Neuron (in vitro differentiated cells): ENCODE measurements around the gene SP1.

Source experiments
- H2AFZ ChIP-seq: one replicate; pipeline ENCODE4 v1.6.1; 2013; ENCODE audit warnings: low read depth, mild to moderate bottlenecking, inconsistent platforms, low read length, moderate library complexity
- H3K27me3 ChIP-seq: one replicate; pipeline ENCODE4 v1.6.1; 2013; ENCODE audit warnings: low read length; ENCODE audit not compliant: insufficient read depth
- H3K36me3 ChIP-seq: one replicate; pipeline ENCODE4 v1.6.1; 2013; ENCODE audit warnings: low read length; ENCODE audit not compliant: insufficient read depth
- H3K4me1 ChIP-seq: one replicate; pipeline ENCODE4 v1.6.1; 2013; ENCODE audit warnings: low read length; ENCODE audit not compliant: insufficient read depth
- H3K4me3 ChIP-seq: 2 replicates; pipeline ENCODE4 v1.5.1; 2013; ENCODE audit warnings: mild to moderate bottlenecking, low read length, moderate library complexity
- H3K9me3 ChIP-seq: one replicate; pipeline ENCODE4 v1.6.1; 2013; ENCODE audit warnings: low read length

SP1 gene

DNA sequence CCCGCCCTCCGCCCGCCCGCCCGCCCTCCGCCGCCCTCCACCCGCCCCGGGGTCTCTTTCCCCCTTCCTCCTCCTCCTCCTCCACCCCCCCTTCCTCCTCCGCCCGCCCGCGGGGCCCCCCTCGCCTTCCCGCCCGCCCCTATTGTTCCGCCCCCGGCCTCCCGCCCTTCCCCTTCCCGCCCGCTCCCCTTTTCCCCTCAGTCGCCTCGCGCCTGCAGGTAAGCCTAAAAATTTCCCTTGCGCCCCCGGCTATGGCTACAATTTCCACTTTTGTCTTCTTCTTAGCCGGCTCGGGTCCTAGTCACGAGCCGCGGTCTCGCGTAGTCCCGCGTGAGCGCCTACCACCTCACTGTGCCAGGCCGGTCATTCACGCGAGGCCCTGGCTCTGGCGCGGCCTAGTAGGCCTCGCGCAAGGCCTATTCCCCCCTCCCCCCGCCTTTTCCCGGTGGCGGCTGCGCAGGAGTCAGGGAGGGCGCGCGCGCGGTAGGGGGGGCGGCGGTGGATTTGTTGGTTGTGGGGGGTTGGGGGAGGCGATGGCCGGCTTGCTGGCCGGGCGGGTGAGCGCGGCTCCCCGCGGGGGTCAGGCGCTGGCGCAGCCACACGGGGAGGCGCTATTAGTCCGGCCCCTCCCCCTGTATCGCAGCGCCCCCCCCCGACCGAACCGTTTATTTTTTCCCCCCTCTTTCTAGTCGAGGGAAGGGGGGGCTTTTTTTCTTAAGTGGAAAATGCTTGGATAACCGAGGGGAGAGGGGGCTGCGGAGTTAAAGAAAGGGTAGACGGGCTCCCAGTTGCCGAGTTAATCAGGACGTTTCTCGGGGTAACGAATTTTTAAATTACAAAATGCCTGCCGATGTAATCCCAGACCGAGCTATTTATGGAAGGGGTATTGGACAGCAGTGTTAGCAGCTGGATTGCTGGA is 72.4 kb downstream of the SP1 start:
- H3K36me3 ChIP-seq = peaks cover 44% of the 10 kb centered on the region

GRCh38 chr12:53453953-53454640 is 74.1 kb downstream of the SP1 start:
- Histone ChIP-seq H3K36me3 (peaks cover 59% of the 10 kb centered on the region), H3K9me3 (no peaks in the 10 kb centered on the region), H3K4me3 (peak overlapping the region; percentile 100), H2AFZ (no peak overlapping the region), H3K27me3 (no peaks in the 10 kb centered on the region), H3K4me1 (peaks cover 22% of the 10 kb centered on the region)

More for the DNA sequence above, 72.4 kb downstream of the SP1 start:
- Histone ChIP-seq H3K4me1 (peaks cover 22% of the 10 kb centered on the region), H3K4me3 (peak overlapping the region; percentile 100), H3K27me3 (no peaks in the 10 kb centered on the region), H2AFZ (no peak overlapping the region), H3K9me3 (no peaks in the 10 kb centered on the region)

DNA sequence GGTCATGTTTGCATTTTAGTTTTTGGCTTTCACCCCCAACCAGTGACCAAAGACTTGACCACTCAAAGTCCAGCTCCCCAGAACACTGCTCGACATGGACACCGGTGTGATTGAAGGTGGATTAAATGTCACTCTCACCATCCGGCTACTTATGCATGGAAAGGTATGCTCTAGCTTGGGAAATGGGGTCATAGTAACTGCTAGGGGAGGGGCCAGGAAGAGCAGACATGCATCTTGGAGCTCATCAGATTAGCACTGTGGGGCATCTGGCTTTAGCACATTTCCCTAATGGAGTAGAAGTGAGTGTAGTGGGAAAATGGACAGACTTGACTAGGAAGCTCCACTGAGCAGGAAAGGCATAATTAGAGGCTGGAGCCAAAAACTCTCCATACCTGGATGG is 74.7 kb downstream of the SP1 start:
- Histone ChIP-seq H3K27me3 (no peaks in the 10 kb centered on the region), H3K36me3 (peaks cover 65% of the 10 kb centered on the region), H3K9me3 (no peaks in the 10 kb centered on the region)

GRCh38 chr12:53456654-53457366 is 76.8 kb downstream of the SP1 start:
- Histone ChIP-seq H2AFZ (no peak overlapping the region), H3K4me1 (peaks cover 22% of the 10 kb centered on the region), H3K4me3 (no peak overlapping the region), H3K9me3 (no peaks in the 10 kb centered on the region), H3K27me3 (no peaks in the 10 kb centered on the region), H3K36me3 (peaks cover 86% of the 10 kb centered on the region)

More for the DNA sequence above, 74.7 kb downstream of the SP1 start:
- no peak overlapping the region for H2AFZ ChIP-seq
- no peak overlapping the region for H3K4me3 ChIP-seq
- H3K4me1 ChIP-seq = peaks cover 22% of the 10 kb centered on the region

DNA sequence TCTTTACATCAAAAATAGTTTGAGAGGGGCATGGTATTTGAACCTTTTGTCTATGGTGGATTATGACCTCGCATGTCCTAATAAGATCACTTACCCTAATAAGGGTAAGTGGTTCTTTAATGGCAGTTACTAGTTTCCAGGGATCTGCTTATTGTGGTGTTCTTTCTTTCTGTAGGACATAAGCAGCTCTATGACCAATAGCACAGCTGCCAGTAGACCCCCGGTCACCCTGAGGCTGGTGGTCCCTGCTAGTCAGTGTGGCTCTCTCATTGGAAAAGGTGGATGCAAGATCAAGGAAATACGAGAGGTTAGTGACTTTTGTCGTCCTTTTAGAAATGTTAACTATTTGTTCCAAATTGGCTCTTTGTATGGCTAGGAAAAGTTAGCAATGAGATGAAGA is 79.1 kb downstream of the SP1 start:
- H3K9me3 ChIP-seq = no peaks in the 10 kb centered on the region
- no peak overlapping the region for H2AFZ ChIP-seq
- H3K4me3 ChIP-seq = no peak overlapping the region
- H3K27me3 ChIP-seq = no peaks in the 10 kb centered on the region
- H3K36me3 ChIP-seq = peaks cover 99% of the 10 kb centered on the region
- H3K4me1 ChIP-seq = peaks cover 8% of the 10 kb centered on the region

- Histone ChIP-seq H3K27me3 (no peaks in the 10 kb centered on the region), H2AFZ (no peak overlapping the region), H3K4me3 (no peak overlapping the region), H3K9me3 (no peaks in the 10 kb centered on the region), H3K36me3 (peaks cover 99% of the 10 kb centered on the region), H3K4me1 (no peaks in the 10 kb centered on the region)
Measured at GRCh38 chr12:53461059-53461458, 81.1 kb downstream of the SP1 start.

DNA sequence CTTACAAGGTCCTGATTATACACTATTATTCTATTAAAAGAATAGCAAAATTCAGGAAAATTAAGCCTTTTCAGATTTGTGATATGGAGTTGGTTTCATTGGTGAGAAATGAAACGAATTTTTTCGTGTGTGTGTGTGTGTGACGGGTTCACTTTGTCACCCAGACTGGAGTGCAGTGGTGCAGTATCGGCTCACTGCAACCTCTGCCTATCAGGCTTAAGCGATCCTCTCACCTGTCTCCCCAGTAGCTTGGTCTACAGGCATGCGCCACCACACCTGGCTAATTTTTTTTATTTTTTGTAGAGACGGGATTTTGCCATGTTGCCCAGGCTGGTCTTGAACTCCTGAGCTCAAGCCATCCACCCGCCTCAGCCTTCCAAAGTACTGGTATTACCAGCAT is 81.6 kb downstream of the SP1 start:
- Histone ChIP-seq H2AFZ (no peak overlapping the region), H3K4me3 (no peak overlapping the region), H3K36me3 (peaks cover 99% of the 10 kb centered on the region), H3K4me1 (no peaks in the 10 kb centered on the region), H3K27me3 (no peaks in the 10 kb centered on the region), H3K9me3 (no peaks in the 10 kb centered on the region)

DNA sequence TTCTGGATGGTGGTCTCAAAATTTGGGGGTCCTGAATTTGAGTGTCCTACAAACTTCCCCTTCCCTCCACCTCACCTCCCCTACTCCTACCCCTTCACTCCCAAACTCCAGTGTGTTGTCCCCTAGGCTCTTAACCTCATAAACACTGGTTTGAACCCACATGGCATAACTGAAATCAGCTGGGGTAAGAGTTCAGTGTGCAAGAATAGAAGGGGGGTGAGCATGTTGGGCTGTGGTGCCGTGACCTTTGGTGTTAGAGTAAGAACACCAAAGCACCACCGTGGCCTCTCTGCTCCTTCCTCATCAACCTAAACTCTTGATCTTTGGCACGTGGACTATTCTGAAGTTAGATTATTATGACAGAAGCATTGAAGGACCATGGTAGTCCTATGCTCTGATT is 83.0 kb downstream of the SP1 start:
- Histone ChIP-seq H3K4me3 (no peak overlapping the region), H3K36me3 (peaks cover 99% of the 10 kb centered on the region), H3K27me3 (no peaks in the 10 kb centered on the region), H2AFZ (no peak overlapping the region), H3K9me3 (no peaks in the 10 kb centered on the region), H3K4me1 (no peaks in the 10 kb centered on the region)

DNA sequence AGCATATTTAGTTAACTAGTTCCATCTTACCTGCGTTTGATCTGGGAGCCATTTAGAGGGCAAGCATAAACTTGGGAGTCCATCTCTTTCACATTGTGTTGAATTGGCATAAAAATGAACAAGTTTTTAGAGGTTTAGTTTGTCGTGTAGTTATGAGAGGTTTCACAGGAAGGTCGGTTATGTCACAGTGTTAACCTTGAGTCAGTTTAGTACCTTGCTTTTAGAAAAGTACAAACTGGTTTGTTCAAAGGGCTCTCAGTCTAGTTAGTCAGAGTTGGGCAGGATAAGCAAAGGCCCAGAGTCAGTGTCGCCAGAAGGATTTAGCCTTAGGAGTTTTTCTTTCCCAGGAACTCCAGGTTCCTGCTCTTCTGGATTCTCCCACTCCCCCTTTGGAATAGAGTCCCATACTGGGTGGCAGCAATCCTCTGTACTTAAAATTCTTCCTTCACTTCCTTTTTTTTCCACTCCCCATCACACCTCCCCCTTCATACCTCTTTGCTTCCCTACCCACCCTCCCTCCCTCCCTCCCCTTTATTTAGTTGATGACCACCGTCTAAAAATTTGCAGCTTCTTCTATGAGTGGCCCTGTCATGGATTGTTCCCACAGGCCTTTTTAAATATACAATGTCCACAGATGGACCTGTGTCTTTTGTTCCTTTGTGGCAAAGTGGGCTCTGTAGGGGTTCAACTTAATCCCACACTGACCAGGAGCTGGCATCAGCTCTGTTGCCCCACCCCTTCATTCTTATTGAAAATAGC is 84.0 kb downstream of the SP1 start:
- Histone ChIP-seq H3K36me3 (peaks cover 100% of the 10 kb centered on the region), H3K27me3 (no peaks in the 10 kb centered on the region), H3K4me1 (no peaks in the 10 kb centered on the region), H2AFZ (no peak overlapping the region), H3K9me3 (no peaks in the 10 kb centered on the region), H3K4me3 (no peak overlapping the region)

GRCh38 chr12:53464685-53465418 is 84.9 kb downstream of the SP1 start:
- no peaks in the 10 kb centered on the region for H3K9me3 ChIP-seq
- no peak overlapping the region for H3K4me3 ChIP-seq
- no peaks in the 10 kb centered on the region for H3K27me3 ChIP-seq
- no peaks in the 10 kb centered on the region for H3K4me1 ChIP-seq
- peaks cover 100% of the 10 kb centered on the region for H3K36me3 ChIP-seq
- no peak overlapping the region for H2AFZ ChIP-seq

DNA sequence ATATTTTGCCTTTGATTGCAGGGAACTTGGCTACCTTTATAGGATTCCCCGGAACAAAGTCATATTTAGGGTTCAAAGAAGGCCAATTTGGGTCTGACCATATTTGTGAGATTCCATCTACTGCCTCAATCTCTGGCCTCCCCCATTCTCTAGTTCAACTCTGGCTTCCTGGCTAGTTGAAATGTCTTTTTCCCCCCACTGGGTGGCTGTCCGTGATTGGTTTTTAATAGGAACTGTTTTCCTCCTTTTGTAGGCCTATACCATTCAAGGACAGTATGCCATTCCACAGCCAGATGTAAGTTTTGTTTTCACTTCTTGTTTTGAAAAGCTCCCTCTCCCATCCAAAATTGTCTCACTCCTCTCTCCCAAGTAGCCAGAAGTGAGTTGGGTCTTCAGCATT is 85.7 kb downstream of the SP1 start:
- H3K4me3 ChIP-seq = no peak overlapping the region
- H2AFZ ChIP-seq = no peak overlapping the region
- peaks cover 100% of the 10 kb centered on the region for H3K36me3 ChIP-seq

More for the DNA sequence above, 85.7 kb downstream of the SP1 start:
- no peaks in the 10 kb centered on the region for H3K4me1 ChIP-seq
- H3K9me3 ChIP-seq = no peaks in the 10 kb centered on the region
- no peaks in the 10 kb centered on the region for H3K27me3 ChIP-seq
